ENCODE measurements around the gene ANO8.

Gene ANO8

GRCh38 chr19:17327068-17327653 lies 7.5 kb downstream of the ANO8 start:
- DNase-seq: no peak

DNA sequence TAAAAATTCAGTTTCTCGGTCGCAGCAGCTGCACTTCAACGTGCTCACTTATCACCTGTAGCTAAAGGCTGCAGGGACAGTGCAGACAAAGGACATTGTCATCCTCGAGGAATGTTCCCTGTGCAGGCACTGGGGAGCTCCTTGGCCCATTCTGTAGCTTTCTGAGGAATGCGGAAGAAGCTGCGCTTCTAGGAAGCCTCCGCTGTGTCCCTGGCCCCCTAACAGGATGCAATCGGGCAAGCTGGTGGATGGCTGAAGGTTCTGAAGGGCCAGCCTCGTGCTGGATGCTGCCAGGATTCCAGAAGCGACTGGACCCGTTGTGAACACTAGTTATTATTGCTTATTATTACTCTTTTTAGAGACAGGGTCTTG lies 8.1 kb downstream of the ANO8 start:
- no peak for DNase-seq

DNA sequence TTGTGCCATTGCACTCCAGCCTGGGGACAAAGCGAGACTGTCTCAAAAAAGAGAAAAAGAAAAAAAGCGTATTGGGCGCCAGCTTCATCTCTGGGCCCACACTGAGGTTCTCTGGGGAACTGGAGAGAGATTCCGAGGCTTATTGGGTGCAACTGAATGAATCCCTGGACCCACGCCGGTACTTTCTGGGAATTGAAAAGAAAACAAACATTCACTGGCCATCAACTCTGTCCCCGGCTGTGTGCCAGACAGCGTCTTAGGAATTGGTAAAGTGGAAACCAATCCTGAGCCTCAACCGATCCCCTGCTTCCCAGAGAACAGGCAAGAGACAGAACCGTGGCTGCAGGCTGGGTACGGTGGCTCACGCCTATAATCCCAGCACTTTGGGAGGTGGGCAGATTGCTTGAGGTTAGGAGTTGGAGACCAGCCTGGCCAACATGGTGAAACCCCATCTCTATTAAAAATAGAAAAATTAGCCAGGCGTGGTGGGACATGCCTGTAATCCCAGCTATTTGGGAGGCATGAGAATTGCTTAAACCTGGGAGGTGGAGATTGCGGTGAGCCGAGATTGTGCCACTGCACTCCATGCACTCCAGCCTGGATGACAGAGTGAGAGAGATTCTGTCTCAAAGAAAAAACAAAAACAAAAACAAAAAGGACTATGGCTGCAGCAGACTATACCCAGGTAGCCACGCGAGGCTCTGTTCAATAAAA lies 8.6 kb downstream of the ANO8 start:
- DNase-seq: no peak

DNA sequence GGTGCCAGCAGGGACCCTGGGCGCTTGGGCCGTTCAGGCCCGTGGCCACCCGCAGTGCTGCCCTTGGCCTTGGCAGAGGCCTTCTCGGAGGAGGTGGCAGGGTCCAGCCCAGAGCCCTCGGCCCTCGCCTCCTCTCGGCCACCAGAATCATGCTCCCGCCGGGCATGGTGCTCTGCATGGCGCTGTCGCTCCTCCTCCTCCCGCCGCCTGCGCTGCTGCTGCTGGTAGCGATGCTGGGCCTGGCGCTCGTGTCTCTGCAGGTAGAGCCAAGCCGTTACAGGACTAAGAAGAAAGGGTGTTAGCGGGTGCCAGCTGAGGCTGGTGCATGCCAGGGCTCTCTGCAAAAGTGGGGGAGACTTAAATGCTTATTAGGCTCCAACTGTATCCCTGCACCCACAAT lies 9.5 kb downstream of the ANO8 start:
- DNase-seq: no peak

GRCh38 chr19:17324357-17325114 lies 10.1 kb downstream of the ANO8 start:
- no peak for DNase-seq

GRCh38 chr19:17323964-17324332 lies 10.7 kb downstream of the ANO8 start:
- DNase-seq: no peak

GRCh38 chr19:17323300-17323963 lies 11.2 kb downstream of the ANO8 start:
- no peak for DNase-seq

DNA sequence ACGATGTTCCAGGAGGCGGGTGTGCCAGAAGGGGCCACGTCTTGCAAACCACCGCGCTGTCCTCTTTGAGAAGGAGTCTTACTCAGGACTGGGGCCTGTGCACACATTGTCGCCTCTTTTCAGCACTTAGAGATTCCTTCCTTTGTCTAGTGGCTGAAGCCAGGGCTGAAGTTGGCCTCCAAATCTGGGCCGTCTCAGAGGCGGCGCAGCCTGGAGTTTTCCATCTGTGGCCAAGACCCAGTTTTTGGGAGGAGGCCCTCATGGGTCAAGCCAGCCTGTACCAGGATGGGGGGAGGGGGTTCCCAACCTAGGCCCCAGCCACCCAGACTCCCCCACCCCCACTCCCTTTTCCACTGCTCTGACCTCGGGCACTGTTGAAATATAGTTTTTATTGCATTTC lies 11.8 kb downstream of the ANO8 start:
- no peak for DNase-seq

DNA sequence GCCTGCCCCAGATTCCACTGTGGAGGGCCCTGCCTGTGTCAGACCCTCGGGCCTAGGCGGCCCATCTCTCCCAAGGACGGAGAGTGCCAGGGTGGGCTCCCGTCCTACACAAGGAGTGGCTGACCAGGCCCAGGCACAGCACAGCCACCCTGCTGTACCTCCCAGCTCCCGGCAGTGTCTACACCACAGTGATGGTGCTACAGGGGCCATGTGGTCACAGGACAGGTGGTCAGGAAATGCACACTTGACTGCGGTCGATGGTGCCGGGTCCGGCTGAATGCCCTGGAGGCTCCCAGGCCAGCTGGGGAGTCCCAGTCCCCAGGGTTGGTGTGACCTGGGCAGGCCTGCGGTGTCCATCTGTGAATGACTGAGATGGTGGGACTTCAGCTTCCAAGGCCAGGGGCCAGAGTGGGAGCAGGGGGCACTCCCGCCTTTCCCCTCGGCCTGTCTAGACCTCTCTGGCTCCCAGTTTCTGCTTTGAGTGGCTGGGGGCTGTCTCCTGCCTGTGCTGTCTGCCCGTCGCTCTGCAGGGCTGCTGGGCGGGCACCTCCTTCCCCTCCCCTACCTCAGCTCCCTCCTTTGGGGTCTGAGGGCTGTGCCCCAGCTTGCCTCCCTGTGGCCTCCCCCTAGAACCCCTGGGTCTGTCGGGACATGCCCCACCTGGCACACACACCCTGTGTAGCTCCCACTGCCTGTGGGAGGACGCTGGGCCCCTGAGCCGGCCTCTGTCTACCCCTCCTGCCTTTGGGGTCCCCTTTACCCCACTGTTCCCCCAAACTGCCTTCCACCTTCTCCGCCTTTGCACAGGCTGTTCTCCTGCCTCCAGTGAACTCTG lies 12.8 kb downstream of the ANO8 start:
- no peak for DNase-seq

- no peak for DNase-seq
These were observed 14.2 kb downstream of the ANO8 start for GRCh38 chr19:17320435-17320834.

DNA sequence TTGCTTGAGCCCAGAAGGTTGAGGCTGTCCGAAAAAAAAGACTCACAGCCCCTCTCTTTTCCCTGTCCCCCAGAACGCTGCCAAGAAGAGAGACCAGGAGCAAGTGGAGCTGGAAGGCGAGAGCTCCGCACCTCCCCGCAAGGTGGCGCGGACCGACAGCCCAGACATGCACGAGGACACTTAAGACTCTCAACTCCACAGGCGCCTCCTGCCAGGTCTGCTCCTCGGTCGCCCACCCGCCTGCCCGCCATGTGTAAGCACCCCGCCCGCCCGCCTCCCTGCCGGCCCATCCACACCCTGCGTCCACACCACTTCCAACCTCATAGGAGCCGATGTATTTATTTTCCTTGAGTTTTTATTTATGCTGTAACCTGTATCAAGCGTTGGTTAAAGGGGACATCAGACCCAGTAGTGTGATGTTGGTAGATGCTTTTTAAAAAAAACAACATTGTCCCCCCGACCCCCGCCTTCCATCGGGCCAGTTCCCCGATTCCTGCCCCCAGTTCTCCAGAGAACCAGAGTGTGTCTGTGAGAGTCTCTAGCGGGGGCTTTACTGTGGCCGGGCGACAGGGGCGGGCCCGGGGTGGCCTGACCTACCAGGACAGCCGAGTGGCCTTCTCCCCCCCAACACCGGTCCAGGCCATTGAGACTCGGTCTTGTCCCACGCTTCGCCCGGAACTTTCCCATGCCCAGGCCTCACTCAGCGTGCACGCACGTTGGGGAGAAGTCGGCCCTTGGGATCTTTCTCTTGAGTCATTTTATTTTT lies 15.0 kb downstream of the ANO8 start:
- no peak for DNase-seq

- no peak for DNase-seq
These were observed 15.7 kb downstream of the ANO8 start for GRCh38 chr19:17318966-17319365.

GRCh38 chr19:17314007-17314593 lies 20.6 kb downstream of the ANO8 start:
- no peak for DNase-seq

DNA sequence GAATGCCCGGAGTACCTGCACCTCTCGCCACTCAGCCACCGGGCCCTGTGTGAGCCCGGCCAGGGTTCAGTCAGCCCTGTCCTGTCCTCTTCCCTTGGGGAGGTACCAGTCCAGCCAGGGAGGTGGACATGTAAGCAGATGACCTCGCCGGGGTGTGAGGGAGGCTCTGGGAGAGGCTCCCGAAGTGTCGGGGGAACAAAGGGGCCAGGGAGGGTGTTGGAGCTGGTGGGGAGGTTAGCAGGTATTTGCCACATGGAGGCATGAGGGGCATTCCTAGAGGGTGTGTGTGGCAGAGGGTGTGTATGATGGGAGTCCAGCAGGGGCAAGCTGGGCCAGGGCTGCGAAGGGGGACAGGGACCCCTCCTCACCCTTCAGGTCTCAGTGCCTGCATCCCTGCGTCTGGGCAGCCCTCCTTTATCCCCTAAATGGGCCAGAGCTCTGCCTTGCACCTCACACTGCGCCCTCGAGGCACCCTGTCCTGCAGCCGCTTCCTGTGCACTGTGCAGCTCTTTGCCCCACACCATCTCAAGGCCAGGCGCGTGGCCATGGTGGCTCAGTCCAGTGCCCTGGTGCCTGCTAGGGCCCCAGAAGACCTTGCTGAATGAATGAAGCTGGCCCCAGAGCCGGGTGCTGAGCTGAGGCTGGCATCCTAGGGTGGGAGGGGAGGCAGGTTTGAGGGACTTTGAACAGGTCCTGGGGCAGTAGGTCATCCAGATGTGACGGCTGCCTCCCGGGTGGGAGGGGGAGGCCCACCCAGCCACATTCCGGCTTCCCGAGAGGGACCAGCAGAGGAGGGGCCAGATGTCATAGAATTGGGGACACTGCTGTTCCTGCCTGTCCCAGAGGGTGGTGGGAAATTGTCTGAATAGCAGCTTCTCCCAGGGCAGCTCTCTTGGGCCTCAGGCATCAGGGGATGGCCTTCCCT lies 22.2 kb downstream of the ANO8 start:
- no peak for DNase-seq

GRCh38 chr19:17311455-17312188 lies 23.0 kb downstream of the ANO8 start:
- no peak for DNase-seq

- peak; percentile 22 for DNase-seq
These were observed 24.6 kb downstream of the ANO8 start for GRCh38 chr19:17309965-17310461.

GRCh38 chr19:17309198-17309964 lies 25.3 kb downstream of the ANO8 start, which contains the start of gene DDA1:
Gene DDA1 (plus strand): TSS chr19:17309563. CDS start chr19:17309655, 92 bp downstream.
- peak; percentile 100 for DNase-seq

DNA sequence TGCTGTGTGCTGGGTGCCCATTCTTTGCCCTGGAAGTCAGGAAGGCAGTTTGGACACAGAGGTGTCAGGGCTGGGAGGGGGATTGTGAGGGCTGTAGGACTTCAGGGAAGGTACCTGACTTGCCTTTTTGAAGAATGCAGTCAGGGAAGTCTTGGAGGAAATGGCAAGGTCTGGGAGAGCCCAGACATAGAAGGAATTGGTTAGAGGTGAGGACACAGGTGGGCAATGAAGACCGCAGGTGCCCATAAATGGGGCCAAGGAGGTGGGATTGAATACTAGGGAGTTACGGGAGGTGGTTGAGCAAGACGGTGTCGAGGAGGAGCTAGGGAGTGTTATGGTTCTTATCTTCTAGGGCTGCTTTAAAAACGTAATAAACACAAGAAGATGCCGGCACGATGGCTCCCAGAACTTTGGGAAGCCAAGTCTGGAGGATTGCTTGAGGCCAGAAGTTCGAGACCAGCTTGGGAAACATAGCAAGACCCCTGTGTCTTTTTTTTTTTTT lies 26.7 kb downstream of the ANO8 start:
- DNase-seq: no peak
